Transverse colon (tissue), 4 donors: ENCODE results near the gene ENAH. TPM values are rescaled to one million over a fixed set of nuclear protein-coding genes. Genes with fewer than 3 reads are reported as not detected.
A peak's percentile ranks its signal among the peaks of the same experiment; 100 is the strongest.

ENCODE experiments used
- DNase-seq: peaks from one replicate; pipeline ENCODE4 v3.0.0-alpha.2; 2019
- H3K27ac ChIP-seq, 4 donors: fragments of 200-600 bp; sonication (generic); 2 replicates each; pipeline ENCODE4 v1.5.1; 2016 to 2018; ENCODE audit warnings: inconsistent platforms in 4 of 4
- H3K27me3 ChIP-seq: fragments of 200-600 bp; sonication (generic); 2 replicates; pipeline ENCODE4 v1.5.1; 2017; ENCODE audit warnings: inconsistent platforms
- H3K36me3 ChIP-seq, 4 donors: fragments of 200-600 bp; sonication (generic); 2 replicates each; pipeline ENCODE4 v1.5.1; 2017 to 2019; ENCODE audit warnings: inconsistent platforms in 4 of 4
- H3K4me1 ChIP-seq, 4 donors: fragments of 200-600 bp; sonication (generic); 2 replicates each; pipeline ENCODE4 v1.5.1; 2017 to 2020; ENCODE audit warnings: inconsistent platforms in 4 of 4
- H3K4me3 ChIP-seq, 4 donors: fragments of 200-600 bp; sonication (generic); 1 replicate in 1 of 4; 2 replicates in 3 of 4; pipeline versions ENCODE4 v1.5.1 to v1.6.1; 2017 to 2019; ENCODE audit warnings: inconsistent platforms in 4 of 4
- H3K9me3 ChIP-seq, 2 donors: fragments of 200-600 bp; sonication (generic); 2 replicates each; pipeline ENCODE4 v1.5.1; 2017 to 2019; ENCODE audit warnings: inconsistent platforms in 2 of 2
- EP300 ChIP-seq: sonication (generic); formaldehyde crosslinking; IDR thresholded peaks from one replicate; pipeline ENCODE4 v1.6.1; 2017; ENCODE audit warnings: antibody characterized with exemption, low read depth
- POLR2A ChIP-seq: fragments of 450-650 bp; IDR thresholded peaks from one replicate; pipeline ENCODE4 v1.6.1; 2016; ENCODE audit warnings: antibody characterized with exemption, mild to moderate bottlenecking, moderate library complexity
- POLR2AphosphoS5 ChIP-seq, 3 donors: sonication (generic); formaldehyde crosslinking; IDR thresholded peaks; one replicate each; pipeline ENCODE4 v1.6.1; 2016; ENCODE audit warnings: antibody characterized with exemption in 3 of 3
- whole genome bisulfite sequencing, 2 donors: methylation state at CpG; one replicate each; pipeline ENCODE4 v1.1.5; 2018; ENCODE audit warnings: low coverage in 1 of 2; 5-methylcytosine and 5-hydroxymethylcytosine counted together
- in situ Hi-C, 4 donors: fragments of 200-750 bp; cut with MboI; loops; one replicate each; pipeline versions ENCODE4 v1.15.0 to v1.15.1; 2017; ENCODE audit warnings: low sequenced_read_pairs in 3 of 4, low pct_ligation_motif_present in 1 of 4, low pct_unique_long_range_greater_than_20kb in 1 of 4
- intact Hi-C: fragments of 100-400 bp; cut with DNase I; formaldehyde crosslinking; loops from one replicate; pipeline ENCODE4 v1.15.1; 2023; ENCODE audit warnings: low total_unique reads
- total RNA-seq, 4 donors: library from RNA; depleted of rRNA; stranded (reverse); fragments of >200 nt; gene quantifications; one replicate each; pipeline ENCODE4 v1.1.0, GENCODE V29; 2016
- TF ChIP-seq, protein P1 (sequence below), 5 experiments: fragments of 200-600 bp in 3 of 5; fragments of 450-650 bp in 2 of 5; sonication (generic) in 3 of 5; IDR thresholded peaks; 1 replicate in 2 of 5; 2 replicates in 3 of 5; pipeline ENCODE4 v1.5.1; 2016 to 2017; ENCODE audit warnings: antibody characterized with exemption in 5 of 5, inconsistent platforms in 3 of 5, mild to moderate bottlenecking in 2 of 5, moderate library complexity in 1 of 5

The ENAH gene
- total RNA-seq, 4 donors from 2014 or later: 14.7 to 140 (median 33.9) TPM

DNA sequence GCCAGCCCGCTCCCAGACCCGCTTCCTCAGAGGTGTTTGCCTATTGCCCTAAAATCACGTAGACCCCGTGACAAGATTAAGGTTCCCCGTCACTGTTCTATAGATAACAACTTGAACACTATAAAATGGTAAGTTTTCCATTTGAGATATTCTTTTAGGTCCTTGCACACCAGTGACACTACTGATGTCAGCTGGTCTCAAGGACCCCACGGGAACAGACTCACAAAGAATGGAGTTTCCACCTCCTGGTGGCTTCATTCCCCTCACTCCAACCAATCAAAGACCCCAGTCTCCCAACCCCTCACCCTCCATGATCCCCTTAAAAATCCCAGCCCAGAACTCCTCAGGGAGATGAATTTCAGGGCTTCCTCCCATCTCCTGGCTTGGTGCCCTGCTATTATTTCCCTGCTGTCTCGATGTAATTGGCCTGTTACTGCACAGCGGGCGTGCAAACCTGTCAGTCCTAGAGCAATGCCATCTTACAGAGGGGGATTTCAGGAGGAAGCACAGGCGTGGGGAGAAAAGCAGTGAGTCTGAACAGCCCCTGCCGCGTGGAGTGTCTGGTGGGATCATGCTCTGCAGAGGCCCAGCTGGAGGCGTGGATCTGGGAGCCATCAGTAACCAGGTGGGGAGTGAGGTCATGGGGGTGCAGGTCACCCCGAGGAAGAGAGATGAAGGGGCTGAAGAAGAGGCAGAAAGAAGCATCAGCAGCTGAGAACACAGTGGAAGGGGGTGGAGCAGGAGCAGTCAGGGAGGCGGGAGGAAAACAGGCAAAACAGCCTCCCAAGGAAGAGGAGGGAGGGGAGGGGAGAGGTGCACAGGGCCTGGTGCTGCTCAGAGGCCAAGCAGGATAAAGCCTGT, 190.0 kb downstream of the ENAH start:
- DNase-seq: no peak
- intact Hi-C loops (loop anchor here (5.0 kb wide), 1 partner anchor 719 kb away; no protein-coding TSS in a partner anchor), in situ Hi-C loops (no loop called here)
- Histone ChIP-seq H3K4me3 (no peak overlapping the region), H3K36me3 (no peaks in the 10 kb centered on the region), H3K4me1 (peaks cover 28 to 64% (median 48%) of the 10 kb centered on the region in 4 donors), H3K9me3 (no peaks in the 10 kb centered on the region), H3K27ac (peak overlapping the region; percentile 67 to 92 (median 84)), H3K27me3 (no peaks in the 10 kb centered on the region)
- no peak for TF ChIP-seq EP300
- TF ChIP-seq, protein P1, sequence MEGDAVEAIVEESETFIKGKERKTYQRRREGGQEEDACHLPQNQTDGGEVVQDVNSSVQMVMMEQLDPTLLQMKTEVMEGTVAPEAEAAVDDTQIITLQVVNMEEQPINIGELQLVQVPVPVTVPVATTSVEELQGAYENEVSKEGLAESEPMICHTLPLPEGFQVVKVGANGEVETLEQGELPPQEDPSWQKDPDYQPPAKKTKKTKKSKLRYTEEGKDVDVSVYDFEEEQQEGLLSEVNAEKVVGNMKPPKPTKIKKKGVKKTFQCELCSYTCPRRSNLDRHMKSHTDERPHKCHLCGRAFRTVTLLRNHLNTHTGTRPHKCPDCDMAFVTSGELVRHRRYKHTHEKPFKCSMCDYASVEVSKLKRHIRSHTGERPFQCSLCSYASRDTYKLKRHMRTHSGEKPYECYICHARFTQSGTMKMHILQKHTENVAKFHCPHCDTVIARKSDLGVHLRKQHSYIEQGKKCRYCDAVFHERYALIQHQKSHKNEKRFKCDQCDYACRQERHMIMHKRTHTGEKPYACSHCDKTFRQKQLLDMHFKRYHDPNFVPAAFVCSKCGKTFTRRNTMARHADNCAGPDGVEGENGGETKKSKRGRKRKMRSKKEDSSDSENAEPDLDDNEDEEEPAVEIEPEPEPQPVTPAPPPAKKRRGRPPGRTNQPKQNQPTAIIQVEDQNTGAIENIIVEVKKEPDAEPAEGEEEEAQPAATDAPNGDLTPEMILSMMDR (IDR thresholded peaks at IDR 0.05): no peak
- TF ChIP-seq POLR2A: no peak
- TF ChIP-seq POLR2AphosphoS5 (IDR thresholded peaks at IDR 0.05): no peak
- 28 to 35% methylated on average over 3 to 15 of the region's 15 CpGs for WGBS, 2 donors

DNA sequence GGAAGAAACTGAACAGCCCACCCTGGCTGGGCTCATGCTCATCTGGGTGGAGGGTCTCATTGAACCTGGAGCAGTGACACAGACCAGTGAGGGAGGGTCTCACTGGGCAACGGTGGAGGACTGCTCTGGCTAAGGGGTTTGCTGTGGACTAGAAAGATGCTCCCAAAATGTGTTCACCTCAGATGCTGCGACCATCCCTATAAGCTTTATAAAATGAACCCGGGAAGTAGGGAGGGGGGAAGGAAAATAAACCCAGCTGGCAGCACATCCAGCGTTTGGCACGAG, 190.6 kb downstream of the ENAH start:
- in situ Hi-C loops: no loop called here

DNA sequence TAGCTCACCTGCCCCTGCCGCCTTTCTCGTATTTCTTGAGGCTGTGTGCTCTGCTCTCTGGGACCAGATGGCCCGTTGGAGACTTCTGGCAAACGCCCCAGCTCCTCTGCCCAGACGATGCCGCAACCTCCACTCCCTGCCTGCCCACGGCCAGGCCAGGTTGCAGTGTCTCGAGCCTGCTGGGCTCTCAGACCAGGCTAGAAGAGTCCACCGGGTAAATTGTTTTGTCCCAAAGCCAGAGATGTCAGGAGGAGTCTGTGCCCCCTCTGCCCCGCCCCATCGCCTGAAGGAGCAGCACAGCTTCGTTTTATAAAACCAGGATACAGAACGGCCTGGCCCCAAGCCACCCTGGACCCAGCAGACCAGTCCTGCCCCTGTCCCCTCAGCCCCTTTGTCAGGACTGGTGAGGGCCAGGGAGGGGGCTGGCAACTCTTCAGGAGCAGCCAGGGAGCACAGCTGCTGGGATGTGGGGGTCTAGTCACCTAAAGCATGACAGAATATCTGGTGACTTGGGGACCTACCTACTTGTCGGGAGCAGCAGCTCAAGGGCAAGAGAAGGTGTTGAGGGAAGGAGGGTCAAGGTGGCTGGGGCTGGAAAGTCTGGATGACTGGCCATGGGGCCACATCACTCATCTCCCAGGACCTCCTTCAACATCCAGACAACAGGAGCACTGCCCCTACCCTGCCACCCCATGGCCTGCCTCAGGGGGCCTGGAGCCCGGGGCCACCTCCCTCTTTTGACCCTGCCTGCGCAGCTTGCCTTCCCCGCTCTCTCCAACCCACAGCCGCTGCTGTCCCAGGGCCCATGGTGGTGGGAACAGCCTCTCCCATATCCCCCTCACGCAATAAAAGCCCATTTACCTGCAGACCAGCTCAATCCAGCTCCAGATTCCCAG, 191.1 kb downstream of the ENAH start:
- Histone ChIP-seq H3K27ac (peak overlapping the region; percentile 67 to 92 (median 84)), H3K27me3 (no peaks in the 10 kb centered on the region), H3K9me3 (no peaks in the 10 kb centered on the region), H3K4me3 (no peak overlapping the region), H3K36me3 (no peaks in the 10 kb centered on the region), H3K4me1 (peaks cover 19 to 56% (median 44%) of the 10 kb centered on the region in 4 donors)
- in situ Hi-C loops (no loop called here), intact Hi-C loops (loop anchor here (5.0 kb wide), 1 partner anchor 721 kb away; no protein-coding TSS in a partner anchor)
- 85% methylated on average over 18 of the region's 19 CpGs; no CpG with 5 or more reads in 1 of the 2 donors for WGBS, 2 donors
- no peak for TF ChIP-seq POLR2A
- no peak for TF ChIP-seq EP300
- TF ChIP-seq POLR2AphosphoS5 (IDR thresholded peaks at IDR 0.05): no peak
- TF ChIP-seq, protein P1 (IDR thresholded peaks at IDR 0.05): no peak
- no peak for DNase-seq

More for the DNA sequence above, 190.6 kb downstream of the ENAH start:
- 30 to 39% methylated on average over 2 to 5 of the region's 5 CpGs for WGBS, 2 donors
- intact Hi-C loops: loop anchor here (5.0 kb wide), 1 partner anchor 720 kb away; no protein-coding TSS in a partner anchor
- H3K27me3 ChIP-seq: no peaks in the 10 kb centered on the region
- no peak for DNase-seq
- peak overlapping the region; percentile 67 to 92 (median 84) for H3K27ac ChIP-seq
- H3K36me3 ChIP-seq: no peaks in the 10 kb centered on the region
- H3K4me1 ChIP-seq: peaks cover 24 to 58% (median 47%) of the 10 kb centered on the region in 4 donors
- no peaks in the 10 kb centered on the region for H3K9me3 ChIP-seq
- H3K4me3 ChIP-seq: no peak overlapping the region
- TF ChIP-seq POLR2AphosphoS5 (IDR thresholded peaks at IDR 0.05): no peak

DNA sequence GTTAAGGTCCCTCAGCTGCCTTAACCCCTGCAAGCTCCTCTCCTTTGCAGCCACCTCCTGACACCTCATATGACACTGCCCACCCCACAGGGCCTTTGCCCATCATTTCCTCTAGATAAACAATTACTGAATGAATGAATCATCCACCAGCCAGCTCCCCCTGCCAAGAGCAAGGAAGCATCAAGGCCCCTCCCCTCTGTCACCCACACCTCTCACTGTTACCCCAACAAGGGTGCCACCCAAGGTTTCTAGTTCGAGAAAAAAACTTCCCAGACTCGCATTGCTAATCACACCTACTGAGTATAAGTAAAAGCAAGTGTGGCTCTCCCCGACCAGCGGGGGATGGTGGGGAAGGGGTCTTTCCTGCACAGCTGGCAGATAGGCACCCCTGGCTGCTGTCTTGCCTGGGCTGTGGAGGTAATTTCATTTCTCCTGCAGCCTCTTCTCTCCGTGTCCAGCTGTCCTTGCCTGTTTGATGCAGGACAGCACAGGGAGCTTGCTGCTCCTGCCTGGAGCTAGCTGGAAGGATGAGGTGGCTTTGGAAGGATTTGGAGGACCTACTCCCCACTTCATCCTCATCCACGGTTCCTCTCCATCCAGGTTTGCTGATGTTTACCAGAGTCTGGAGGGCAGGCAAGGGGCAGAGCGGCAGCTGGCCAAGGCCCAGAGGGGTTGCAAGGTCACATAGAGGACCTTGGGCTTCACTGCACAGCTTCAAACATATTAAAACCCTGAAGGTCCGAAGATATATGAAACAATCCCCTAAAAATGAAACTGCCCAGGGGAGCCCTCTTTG, 192.0 kb downstream of the ENAH start:
- H3K27ac ChIP-seq: peak overlapping the region; percentile 67 to 92 (median 84)
- intact Hi-C loops: loop anchor here (5.0 kb wide), 1 partner anchor 721 kb away; no protein-coding TSS in a partner anchor
- peaks cover 16 to 52% (median 44%) of the 10 kb centered on the region in 4 donors for H3K4me1 ChIP-seq
- no peaks in the 10 kb centered on the region for H3K27me3 ChIP-seq
- TF ChIP-seq, protein P1 (IDR thresholded peaks at IDR 0.05): no peak
- TF ChIP-seq POLR2A: no peak
- TF ChIP-seq EP300: no peak
- TF ChIP-seq POLR2AphosphoS5 (IDR thresholded peaks at IDR 0.05): no peak
- DNase-seq: no peak
- in situ Hi-C loops: no loop called here
- H3K36me3 ChIP-seq: no peaks in the 10 kb centered on the region
- no peak overlapping the region for H3K4me3 ChIP-seq
- no peaks in the 10 kb centered on the region for H3K9me3 ChIP-seq
- WGBS, 2 donors: 67% methylated on average over 4 to 8 of the region's 8 CpGs
